K562 (cell line): ENCODE data around the gene ADAMTSL3. TPM values are rescaled to one million over a fixed set of nuclear protein-coding genes. Genes with fewer than 3 reads are reported as not detected.

Experiments
- ATAC-seq: fragments of 200-7000 bp; cut with Tn5 transposase; 3 replicates; pipeline ENCODE4 v1.9.1; 2020; ENCODE audit warnings: moderate library complexity
- BruUV-seq: library from RNA; stranded (reverse); fragments of 400-500 nt; replicated peaks from 2 replicates; lab custom pipeline; 2021; lab: Mats Ljungman, UMichigan
- CTCF ChIA-PET: fragments of 300-600 bp; formaldehyde crosslinking; extraction: SDS; loops from one replicate; lab custom pipeline; 2021; ENCODE audit warnings: low intra/inter-chr PET ratio; lab: Yijun Ruan, JAX
- POLR2A ChIA-PET: fragments of 300-600, 350-650 bp; sonication (Branson Sonifier 250); formaldehyde crosslinking; extraction: SDS; loops from one replicate; lab custom pipeline; 2021; ENCODE audit warnings: antibody characterized with exemption, inconsistent platforms; lab: Yijun Ruan, JAX
- DNase-seq, 4 experiments: peaks; one replicate each; pipeline versions ENCODE4 v3.0.0 to v3.0.0-alpha.2; 2011 to 2018; ENCODE audit warnings: low spot score in 3 of 4, mixed read lengths in 3 of 4; ENCODE audit errors: extremely low read depth in 1 of 4
- FAIRE-seq: peaks from 2 replicates; lab custom pipeline; 2011; peaks lifted over from hg19 to GRCh38; lab: Jason Lieb, UNC
- H2AFZ ChIP-seq: 2 replicates; pipeline ENCODE4 v1.6.0; 2011; ENCODE audit warnings: low read depth, low read length, control low read depth, inconsistent platforms
- H3K27ac ChIP-seq: fragments of 200-600 bp; 3 replicates; pipeline ENCODE4 v1.8.0; 2011; ENCODE audit warnings: low read depth, mild to moderate bottlenecking, control low read depth, inconsistent platforms, low read length, moderate library complexity, mixed read lengths; ENCODE audit errors: extremely low read depth
- H3K27me3 ChIP-seq, 2 experiments: fragments of 300-600 bp in 1 of 2; 2 replicates in 1 of 2; 3 replicates in 1 of 2; pipeline versions ENCODE4 v1.6.0 to v1.8.0; 2011; ENCODE audit warnings: inconsistent platforms in 2 of 2, low read length in 2 of 2, mild to moderate bottlenecking in 1 of 2, mixed read lengths in 1 of 2, moderate library complexity in 1 of 2; ENCODE audit not compliant: control insufficient read depth in 2 of 2, insufficient read depth in 2 of 2
- H3K36me3 ChIP-seq: fragments of 300-600 bp; 3 replicates; pipeline ENCODE4 v1.8.0; 2011; ENCODE audit warnings: mild to moderate bottlenecking, low read length, inconsistent platforms; ENCODE audit not compliant: control insufficient read depth, insufficient read depth
- H3K4me1 ChIP-seq, 2 experiments: fragments of 200-600 bp in 1 of 2; replicated peaks in 1 of 2; 2 replicates in 1 of 2; 3 replicates in 1 of 2; pipeline versions ENCODE4 v1.5.1 to v1.8.0; 2011; ENCODE audit warnings: inconsistent platforms in 2 of 2, low read length in 2 of 2, mild to moderate bottlenecking in 1 of 2, mixed read lengths in 1 of 2, moderate library complexity in 1 of 2; ENCODE audit not compliant: control insufficient read depth in 2 of 2, insufficient read depth in 2 of 2
- H3K4me2 ChIP-seq: 2 replicates; pipeline ENCODE4 v1.6.1; 2011; ENCODE audit warnings: low read length, control low read depth, inconsistent platforms, mixed read lengths; ENCODE audit not compliant: insufficient read depth
- H3K4me3 ChIP-seq: fragments of 200-600 bp; sonication (generic), shearing (Covaris generic); 2 replicates; pipeline ENCODE4 v1.5.1; 2016; ENCODE audit warnings: control low read depth, inconsistent platforms
- H3K79me2 ChIP-seq: fragments of 200-600 bp; 3 replicates; pipeline ENCODE4 v1.8.0; 2011; ENCODE audit warnings: low read length, inconsistent platforms; ENCODE audit not compliant: control insufficient read depth, insufficient read depth
- H3K9ac ChIP-seq, 2 experiments: 2 replicates each; pipeline versions ENCODE4 v1.6.0 to v1.6.1; 2011; ENCODE audit warnings: low read depth in 2 of 2, low read length in 2 of 2, control low read depth in 1 of 2, inconsistent platforms in 1 of 2, mild to moderate bottlenecking in 1 of 2, mixed read lengths in 1 of 2; ENCODE audit not compliant: insufficient read depth in 1 of 2
- H3K9me1 ChIP-seq: one replicate; pipeline ENCODE4 v1.6.0; 2011; ENCODE audit warnings: inconsistent platforms, mild to moderate bottlenecking, low read length, moderate library complexity; ENCODE audit not compliant: control insufficient read depth, insufficient read depth
- H3K9me3 ChIP-seq: replicated peaks from 2 replicates; pipeline ENCODE4 v1.5.1; 2011; ENCODE audit warnings: low read depth, low read length, inconsistent platforms; ENCODE audit not compliant: control insufficient read depth, insufficient read depth
- H4K20me1 ChIP-seq: replicated peaks from 2 replicates; pipeline ENCODE4 v1.6.1; 2011; ENCODE audit warnings: low read length, inconsistent platforms, mixed read lengths; ENCODE audit not compliant: control insufficient read depth, insufficient read depth
- CHCHD3 ChIP-seq: fragments of 250-450 bp; sonication (Bioruptor Pico); IDR thresholded peaks from 2 replicates; pipeline ENCODE4 v2.1.2; 2022; ENCODE audit warnings: mild to moderate bottlenecking
- DIDO1 ChIP-seq: fragments of 450-650 bp; IDR thresholded peaks from 2 replicates; pipeline ENCODE4 v1.6.1; 2016; ENCODE audit warnings: low read depth, missing biosample characterization, missing genetic modification characterization
- EP400 ChIP-seq: fragments of 450-650 bp; IDR thresholded peaks from 2 replicates; pipeline ENCODE4 v1.6.1; 2017; ENCODE audit warnings: antibody characterized with exemption, mild to moderate bottlenecking, moderate library complexity
- GTF3C2 ChIP-seq: IDR thresholded peaks from 3 replicates; pipeline ENCODE4 v1.6.1; 2011; ENCODE audit warnings: borderline replicate concordance, mild to moderate bottlenecking, moderate library complexity; ENCODE audit not compliant: insufficient read length; ENCODE audit errors: extremely low read depth
- JUNB ChIP-seq: fragments of 450-650 bp; formaldehyde crosslinking; conservative IDR thresholded peaks from 2 replicates; pipeline ENCODE4 v1.4.0; 2020; ENCODE audit warnings: mild to moderate bottlenecking
- MAFF ChIP-seq: IDR thresholded peaks from 2 replicates; pipeline ENCODE4 v1.6.1; 2012; ENCODE audit warnings: low read length, improper control_type of control experiment
- MAX ChIP-seq: sonication (generic); formaldehyde crosslinking; IDR thresholded peaks from 2 replicates; pipeline ENCODE4 v1.9.0; 2022; ENCODE audit warnings: mild to moderate bottlenecking, missing genetic modification reagents
- NCOR1 ChIP-seq: fragments of 450-650 bp; IDR thresholded peaks from 2 replicates; pipeline ENCODE4 v1.6.1; 2016; ENCODE audit warnings: mild to moderate bottlenecking, moderate library complexity
- PYGO2 ChIP-seq: fragments of 450-650 bp; IDR thresholded peaks from 2 replicates; pipeline ENCODE4 v1.6.1; 2016; ENCODE audit warnings: mild to moderate bottlenecking, missing genetic modification characterization, moderate library complexity, missing compliant biosample characterization
- SAFB ChIP-seq: fragments of 200-400 bp; formaldehyde crosslinking; IDR thresholded peaks from 2 replicates; pipeline ENCODE4 v1.6.1; 2017; ENCODE audit warnings: low read depth, low read length, borderline replicate concordance
- SIN3B ChIP-seq: fragments of 450-650 bp; IDR thresholded peaks from 2 replicates; pipeline ENCODE4 v1.6.1; 2017; ENCODE audit warnings: low read depth, mild to moderate bottlenecking, moderate library complexity
- SNIP1 ChIP-seq: fragments of 450-650 bp; IDR thresholded peaks from 2 replicates; pipeline ENCODE4 v1.7.1; 2017; ENCODE audit warnings: low read depth, mild to moderate bottlenecking
- ZFP36 ChIP-seq: fragments of 150-350 bp; IDR thresholded peaks from 2 replicates; pipeline ENCODE4 v1.6.1; 2018; ENCODE audit warnings: low read length, low read depth; ENCODE audit not compliant: partially characterized antibody
- ZNF668 ChIP-seq: fragments of 250-450 bp; sonication (Bioruptor Pico); IDR thresholded peaks from 2 replicates; pipeline ENCODE4 v1.8.0; 2022; ENCODE audit warnings: mild to moderate bottlenecking, inconsistent platforms
- ZNF764 ChIP-seq: fragments of 250-450 bp; sonication (Bioruptor Pico); IDR thresholded peaks from 2 replicates; pipeline ENCODE4 v1.4.0; 2020; ENCODE audit warnings: low read depth, mild to moderate bottlenecking, moderate library complexity
- WGBS: fragments of 100-300 bp; shearing (Covaris generic); methylation state at CpG from one replicate; pipeline ENCODE4 v1.1.6; 2016; ENCODE audit warnings: low coverage, mixed read lengths; ENCODE audit not compliant: insufficient coverage; ENCODE audit errors: missing lambda C conversion rate; 5-methylcytosine and 5-hydroxymethylcytosine counted together
- in situ Hi-C: fragments of 300-500 bp; cut with MboI; formaldehyde crosslinking; loops from 4 replicates; pipeline ENCODE4 v1.15.0; 2018; ENCODE audit warnings: inconsistent platforms, mixed read lengths
- intact Hi-C: fragments of 100-400 bp; cut with micrococcal nuclease; formaldehyde crosslinking; loops from 2 replicates; pipeline ENCODE4 v1.14.2; 2022
- polyA plus RNA-seq, 8 experiments: library from polyadenylated mRNA; depleted of rRNA in 4 of 8; stranded (reverse) in 5 of 8; unstranded in 3 of 8; fragments of >200 nt; fragmentation: Nextera tagmentation in 2 of 8; fragmentation: Illumina TruSeq in 1 of 8; extraction: Ambion mirVana in 2 of 8; extraction: Trizol in 1 of 8; gene quantifications; 2 replicates each; pipeline versions ENCODE4 v1.2.1 to v1.2.3, GENCODE V29; 2011 to 2014; ENCODE audit warnings: inconsistent platforms in 1 of 8, missing spikeins in 1 of 8
- total RNA-seq, 7 experiments: library from RNA; depleted of rRNA in 6 of 7; stranded (reverse); fragments of >200 nt in 6 of 7; fragmentation: Illumina TruSeq in 2 of 7; extraction: Trizol in 2 of 7; gene quantifications; 2 replicates each; pipeline versions ENCODE4 v1.2.1 to v1.2.3, GENCODE V29; 2011 to 2021; ENCODE audit warnings: low replicate concordance in 1 of 7

ADAMTSL3 gene
- total and polyA plus RNA-seq, 9 of the 15 experiments (the other 6 are each of a cell fraction or from before 2014, with no cell fraction given) = 0.01 to 0.18 (median 0.07) TPM; not detected in 3

DNA sequence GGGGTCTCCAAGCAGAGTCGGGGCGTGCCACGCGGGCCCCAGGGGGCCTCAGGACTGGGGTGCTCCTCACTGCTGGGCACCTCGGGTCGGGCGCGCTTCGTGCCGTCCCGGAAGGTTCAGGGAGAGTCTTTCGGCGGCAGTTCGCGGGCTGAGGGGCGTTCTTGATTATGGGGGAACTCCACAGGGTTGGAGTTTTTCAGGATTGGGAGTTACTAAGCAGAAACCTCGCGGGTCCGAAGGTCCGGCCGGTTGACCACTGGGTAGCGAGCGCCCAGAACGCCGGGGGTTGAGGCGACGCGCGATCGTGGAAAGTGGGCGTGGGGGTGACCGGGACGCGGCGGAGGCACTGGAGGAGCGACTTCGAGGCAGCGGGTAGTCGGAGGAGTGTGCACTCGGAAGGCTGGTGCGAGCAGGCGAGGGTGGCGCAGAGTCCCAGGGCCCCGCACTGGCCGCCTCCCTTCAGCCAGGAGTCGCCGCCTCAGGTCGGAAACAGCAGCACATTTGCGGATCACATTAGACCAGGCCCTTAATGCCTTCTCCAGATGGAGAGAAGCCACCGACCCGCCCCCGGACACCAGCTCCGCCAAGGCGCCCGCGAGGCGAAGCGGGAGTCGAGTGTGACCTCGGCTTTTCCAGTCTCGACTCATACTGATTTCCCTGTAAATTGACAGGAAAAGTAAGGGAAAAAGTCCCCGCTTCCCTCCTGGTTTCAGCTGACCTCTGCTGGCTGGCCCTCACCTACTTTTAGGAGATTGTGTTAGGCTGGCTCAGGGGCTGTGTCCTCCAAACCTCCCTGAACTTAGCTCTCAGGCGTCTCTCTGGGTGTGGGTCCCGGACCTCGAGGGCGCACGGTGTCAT lies 685 bp downstream of the ADAMTSL3 start (continued):
- TF ChIP-seq SAFB (no peak), GTF3C2 (no peak), ZNF668 (no peak), ZNF764 (CRISPR knock-in tag) (no peak), DIDO1 (tag) (no peak), SIN3B (no peak), PYGO2 (tag) (no peak)

- CTCF ChIA-PET = no interaction called here
- in situ Hi-C loops = no loop called here
- Histone ChIP-seq H4K20me1 (no peaks in the 10 kb centered on the region), H3K9me1 (no peaks in the 10 kb centered on the region), H3K27me3 (peaks cover 0 to 23% of the 10 kb centered on the region in 2 experiments; a peak in 2 of 5 replicates), H3K4me3 (no peak overlapping the region), H3K9me3 (no peaks in the 10 kb centered on the region)
- POLR2A ChIA-PET = no interaction called here
- BruUV-seq = no TSS peak
- peak in 1 of 4 experiments; percentile 3 for DNase-seq
- FAIRE-seq = no peak
- TF ChIP-seq MAX (CRISPR knock-in tag) (no peak), MAFF (no peak), JUNB (CRISPR knock-in tag) (no peak), CHCHD3 (CRISPR knock-in tag) (no peak), ZFP36 (peak; percentile 24), SNIP1 (no peak), EP400 (no peak), NCOR1 (no peak)
- TF ChIP-seq, all 486 proteins: peak for 1
- no peak overlapping the region for H3K27ac ChIP-seq
- H3K9ac ChIP-seq = no peak overlapping the region
- H3K79me2 ChIP-seq = no peaks in the 10 kb centered on the region
- 14% methylated on average over 8 of the region's 8 CpGs for WGBS
- H3K4me2 ChIP-seq = no peak overlapping the region
- no peak for ATAC-seq
- no peaks in the 10 kb centered on the region for H3K4me1 ChIP-seq
- no peaks in the 10 kb centered on the region for H3K36me3 ChIP-seq
- intact Hi-C loops = no loop called here
- H2AFZ ChIP-seq = no peak overlapping the region
Measured at GRCh38 chr15:83655237-83655616, 1.3 kb downstream of the ADAMTSL3 start.
